Measurements from ENCODE around the gene RABGEF1. TPM values are rescaled to one million over a fixed set of nuclear protein-coding genes. Genes with fewer than 3 reads are reported as not detected.
"Not testable (repeated sequence)": the region's sequence is repeated elsewhere in the genome, so short reads cannot be mapped to it uniquely, and the experiment has no call there.

RABGEF1 gene
- total RNA-seq, 3 donors from 2014 or later (not counting 1 experiment from before 2014, with no cell fraction given) = 26.1 to 38.1 (median 31.7) TPM

DNA sequence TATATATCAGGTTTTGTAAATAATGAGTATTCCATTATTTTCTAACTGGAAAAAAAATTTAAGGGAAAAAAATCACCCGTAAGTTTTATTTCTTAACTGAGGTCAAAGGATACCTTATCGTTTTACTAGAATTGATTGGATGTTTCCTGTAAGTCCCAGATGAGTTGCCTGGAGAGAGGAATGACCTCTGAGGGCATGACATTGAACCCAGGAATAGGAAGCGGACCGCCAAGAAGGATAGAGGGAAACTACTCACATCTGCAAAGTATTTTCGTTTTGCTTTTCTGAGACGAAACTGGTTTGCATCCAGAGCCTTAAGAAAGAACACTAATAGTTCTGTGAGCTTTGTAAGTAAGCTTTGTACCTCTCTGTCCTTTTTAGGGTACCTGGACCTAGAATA, 17.4 kb downstream of the RABGEF1 start:
- Mint-ChIP-seq H3K27ac (peak overlapping the region; percentile 67 to 96), H3K27me3 (ENCODE audit: low read depth in 2 of 2) (no peaks in the 10 kb centered on the region), H3K36me3 (peaks cover 9% of the 10 kb centered on the region), H3K4me1 (peaks cover 52 to 55% of the 10 kb centered on the region in 2 donors), H3K9me3 (no peaks in the 10 kb centered on the region), H3K4me3 (no peak overlapping the region)
- H3K36me3 ChIP-seq (ENCODE audit: control insufficient read depth, insufficient read depth, low read length) = no peaks in the 10 kb centered on the region
- intact Hi-C loops (cut with micrococcal nuclease) = no loop called here
- no peak for ATAC-seq
- 98% methylated on average over 6 of the region's 6 CpGs for WGBS (ENCODE audit: insufficient coverage)
- no peaks in the 10 kb centered on the region for H3K27me3 ChIP-seq (ENCODE audit: control insufficient read depth, insufficient read depth, low read length)
- no peaks in the 10 kb centered on the region for H3K9me3 ChIP-seq (ENCODE audit: control insufficient read depth, insufficient read depth, low read length)
- peaks cover 40% of the 10 kb centered on the region for H3K4me1 ChIP-seq (ENCODE audit: control insufficient read depth, insufficient read depth, low read length)
- H3K4me3 ChIP-seq (ENCODE audit: low read length) = no peak overlapping the region
- TF ChIP-seq, protein P1, sequence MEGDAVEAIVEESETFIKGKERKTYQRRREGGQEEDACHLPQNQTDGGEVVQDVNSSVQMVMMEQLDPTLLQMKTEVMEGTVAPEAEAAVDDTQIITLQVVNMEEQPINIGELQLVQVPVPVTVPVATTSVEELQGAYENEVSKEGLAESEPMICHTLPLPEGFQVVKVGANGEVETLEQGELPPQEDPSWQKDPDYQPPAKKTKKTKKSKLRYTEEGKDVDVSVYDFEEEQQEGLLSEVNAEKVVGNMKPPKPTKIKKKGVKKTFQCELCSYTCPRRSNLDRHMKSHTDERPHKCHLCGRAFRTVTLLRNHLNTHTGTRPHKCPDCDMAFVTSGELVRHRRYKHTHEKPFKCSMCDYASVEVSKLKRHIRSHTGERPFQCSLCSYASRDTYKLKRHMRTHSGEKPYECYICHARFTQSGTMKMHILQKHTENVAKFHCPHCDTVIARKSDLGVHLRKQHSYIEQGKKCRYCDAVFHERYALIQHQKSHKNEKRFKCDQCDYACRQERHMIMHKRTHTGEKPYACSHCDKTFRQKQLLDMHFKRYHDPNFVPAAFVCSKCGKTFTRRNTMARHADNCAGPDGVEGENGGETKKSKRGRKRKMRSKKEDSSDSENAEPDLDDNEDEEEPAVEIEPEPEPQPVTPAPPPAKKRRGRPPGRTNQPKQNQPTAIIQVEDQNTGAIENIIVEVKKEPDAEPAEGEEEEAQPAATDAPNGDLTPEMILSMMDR (IDR thresholded peaks at IDR 0.05) = no peak
- H3K27ac ChIP-seq (ENCODE audit: low read length) = peak overlapping the region; percentile 58
- no peak for DNase-seq

GRCh38 chr7:66758950-66759628, 18.6 kb downstream of the RABGEF1 start:
- peak; percentile 79 to 90 (median 83) for ATAC-seq
- intact Hi-C loops (cut with micrococcal nuclease) = no loop called here
- Mint-ChIP-seq H3K27me3 (ENCODE audit: low read depth in 2 of 2) (no peaks in the 10 kb centered on the region), H3K36me3 (peaks cover 9% of the 10 kb centered on the region), H3K4me3 (peak overlapping the region; percentile 79), H3K4me1 (peaks cover 57% of the 10 kb centered on the region in 2 donors), H3K9me3 (peaks cover 2 to 3% of the 10 kb centered on the region in 2 donors), H3K27ac (peak overlapping the region; percentile 67 to 96)
- H3K4me1 ChIP-seq (ENCODE audit: control insufficient read depth, insufficient read depth, low read length) = peaks cover 42% of the 10 kb centered on the region
- no peaks in the 10 kb centered on the region for H3K36me3 ChIP-seq (ENCODE audit: control insufficient read depth, insufficient read depth, low read length)
- TF ChIP-seq, protein P1 (IDR thresholded peaks at IDR 0.05) = no peak
- peak overlapping the region; percentile 61 for H3K27ac ChIP-seq (ENCODE audit: low read length)
- peak in 1 of 2 donors; percentile 29 for DNase-seq
- 76% methylated on average over 9 of the region's 9 CpGs for WGBS (ENCODE audit: insufficient coverage)
- H3K27me3 ChIP-seq (ENCODE audit: control insufficient read depth, insufficient read depth, low read length) = no peaks in the 10 kb centered on the region
- no peak overlapping the region for H3K4me3 ChIP-seq (ENCODE audit: low read length)
- no peaks in the 10 kb centered on the region for H3K9me3 ChIP-seq (ENCODE audit: control insufficient read depth, insufficient read depth, low read length)

DNA sequence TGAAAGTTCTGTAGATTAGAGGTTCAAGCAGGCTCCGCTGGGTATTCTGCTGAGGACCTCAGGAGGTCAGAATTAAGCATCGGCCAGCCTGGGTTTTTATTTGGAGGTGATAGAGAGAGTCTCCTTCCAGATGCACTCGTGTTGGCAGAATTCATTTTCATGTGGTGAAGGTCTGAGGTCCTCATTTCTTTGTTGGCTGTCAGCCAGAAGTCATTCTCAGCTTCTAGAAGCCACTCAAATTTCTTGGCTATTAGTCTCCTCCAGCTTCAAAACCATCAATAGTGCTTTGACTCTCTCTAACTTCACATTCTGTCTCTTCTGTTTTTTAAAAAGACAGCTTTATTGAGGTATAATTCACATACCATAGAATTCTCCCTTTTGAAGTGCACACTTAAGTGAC, 22.6 kb downstream of the RABGEF1 start:
- H3K27ac Mint-ChIP-seq = peak overlapping the region in 1 of 2 donors; percentile 0
- ATAC-seq; H3K9me3 Mint-ChIP-seq; H3K36me3 ChIP-seq (ENCODE audit: control insufficient read depth, insufficient read depth, low read length); H3K27me3 Mint-ChIP-seq (ENCODE audit: low read depth in 2 of 2); H3K4me3 ChIP-seq (ENCODE audit: low read length); H3K27ac ChIP-seq (ENCODE audit: low read length); H3K9me3 ChIP-seq (ENCODE audit: control insufficient read depth, insufficient read depth, low read length); H3K27me3 ChIP-seq (ENCODE audit: control insufficient read depth, insufficient read depth, low read length); H3K4me3 Mint-ChIP-seq; intact Hi-C loops (cut with micrococcal nuclease); DNase-seq; H3K36me3 Mint-ChIP-seq: not testable (repeated sequence)
- peaks cover 77 to 80% of the 10 kb centered on the region in 2 donors for H3K4me1 Mint-ChIP-seq
- WGBS (ENCODE audit: insufficient coverage) = 68% methylated on average over 3 of the region's 3 CpGs
- peaks cover 41% of the 10 kb centered on the region for H3K4me1 ChIP-seq (ENCODE audit: control insufficient read depth, insufficient read depth, low read length)

DNA sequence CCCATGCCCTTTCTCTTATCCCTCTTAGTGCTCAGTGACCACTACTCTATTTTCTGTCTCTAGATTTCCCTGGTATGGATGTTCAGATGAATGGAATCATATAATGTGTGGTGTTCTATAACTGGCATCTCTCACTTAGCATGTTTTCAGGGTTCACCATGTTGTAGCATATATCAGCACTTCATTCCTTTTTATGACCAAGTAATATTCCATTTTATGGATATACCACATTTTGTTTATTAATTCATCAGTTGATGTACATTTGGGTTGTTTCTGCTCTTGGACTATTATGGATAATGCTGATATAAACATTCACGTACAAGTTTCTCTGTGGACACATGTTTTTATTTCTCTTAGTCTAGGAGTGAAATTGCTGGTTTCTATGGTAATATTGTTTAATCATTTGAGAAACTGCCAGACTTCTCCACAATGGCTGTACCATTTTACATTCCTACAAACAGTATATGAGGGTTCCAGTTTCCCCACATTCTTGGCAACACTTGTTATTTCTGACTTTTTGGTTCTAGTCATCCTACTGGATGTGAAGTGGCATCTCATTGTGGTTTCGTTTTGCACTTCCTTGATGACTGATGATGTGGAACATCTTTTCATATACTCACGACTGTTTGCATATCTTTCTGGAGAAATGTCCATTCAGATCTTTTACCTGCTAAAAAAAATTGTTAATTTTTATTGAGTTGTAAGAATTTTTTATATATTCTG, 23.3 kb downstream of the RABGEF1 start:
- ATAC-seq; H3K9me3 Mint-ChIP-seq; intact Hi-C loops (cut with micrococcal nuclease); H3K27me3 ChIP-seq (ENCODE audit: control insufficient read depth, insufficient read depth, low read length); H3K4me3 Mint-ChIP-seq; H3K36me3 ChIP-seq (ENCODE audit: control insufficient read depth, insufficient read depth, low read length); H3K36me3 Mint-ChIP-seq; H3K27ac ChIP-seq (ENCODE audit: low read length); H3K9me3 ChIP-seq (ENCODE audit: control insufficient read depth, insufficient read depth, low read length); H3K27me3 Mint-ChIP-seq (ENCODE audit: low read depth in 2 of 2); H3K4me3 ChIP-seq (ENCODE audit: low read length); DNase-seq: not testable (repeated sequence)
- Mint-ChIP-seq H3K4me1 (peaks cover 77 to 78% of the 10 kb centered on the region in 2 donors), H3K27ac (peak overlapping the region in 1 of 2 donors; percentile 62)
- WGBS (ENCODE audit: insufficient coverage) = 80% methylated on average over 2 of the region's 3 CpGs
- H3K4me1 ChIP-seq (ENCODE audit: control insufficient read depth, insufficient read depth, low read length) = peaks cover 36% of the 10 kb centered on the region

DNA sequence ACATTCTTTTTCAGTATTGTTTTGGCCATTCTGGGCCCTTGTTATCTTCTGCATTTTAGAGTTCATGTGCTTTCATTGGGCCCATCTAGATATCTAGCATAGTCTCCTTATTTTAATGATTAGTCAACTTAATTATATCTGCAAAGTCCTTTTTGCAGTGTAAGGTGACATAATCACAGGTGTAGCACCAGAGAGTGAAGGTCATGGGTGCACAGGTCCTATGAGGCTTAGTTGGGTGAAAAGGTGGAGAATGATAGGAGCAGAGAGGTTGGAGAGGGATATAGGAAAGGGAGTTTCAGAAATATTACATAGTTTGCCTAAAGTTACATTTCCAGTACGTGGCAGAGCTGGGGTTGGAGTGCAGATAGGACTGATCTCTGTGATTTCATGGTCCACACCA, 24.4 kb downstream of the RABGEF1 start:
- Mint-ChIP-seq H3K4me1 (peaks cover 77% of the 10 kb centered on the region in 2 donors), H3K27ac (peak overlapping the region in 1 of 2 donors; percentile 62)
- H3K27me3 ChIP-seq (ENCODE audit: control insufficient read depth, insufficient read depth, low read length); H3K36me3 ChIP-seq (ENCODE audit: control insufficient read depth, insufficient read depth, low read length); H3K27ac ChIP-seq (ENCODE audit: low read length); H3K9me3 Mint-ChIP-seq; DNase-seq; H3K4me3 Mint-ChIP-seq; intact Hi-C loops (cut with micrococcal nuclease); H3K36me3 Mint-ChIP-seq; H3K27me3 Mint-ChIP-seq (ENCODE audit: low read depth in 2 of 2); H3K4me3 ChIP-seq (ENCODE audit: low read length); H3K9me3 ChIP-seq (ENCODE audit: control insufficient read depth, insufficient read depth, low read length); ATAC-seq: not testable (repeated sequence)
- no CpG with 5 or more reads among the region's 1 CpG for WGBS (ENCODE audit: insufficient coverage)
- peaks cover 30% of the 10 kb centered on the region for H3K4me1 ChIP-seq (ENCODE audit: control insufficient read depth, insufficient read depth, low read length)

- ATAC-seq; H3K36me3 Mint-ChIP-seq; H3K9me3 ChIP-seq (ENCODE audit: control insufficient read depth, insufficient read depth, low read length); H3K4me3 ChIP-seq (ENCODE audit: low read length); H3K9me3 Mint-ChIP-seq; H3K27me3 Mint-ChIP-seq (ENCODE audit: low read depth in 2 of 2); H3K27ac ChIP-seq (ENCODE audit: low read length); DNase-seq; H3K27me3 ChIP-seq (ENCODE audit: control insufficient read depth, insufficient read depth, low read length); H3K4me3 Mint-ChIP-seq; H3K36me3 ChIP-seq (ENCODE audit: control insufficient read depth, insufficient read depth, low read length); intact Hi-C loops (cut with micrococcal nuclease); H3K27ac Mint-ChIP-seq: not testable (repeated sequence)
- peaks cover 29% of the 10 kb centered on the region for H3K4me1 ChIP-seq (ENCODE audit: control insufficient read depth, insufficient read depth, low read length)
- H3K4me1 Mint-ChIP-seq = peaks cover 75 to 77% of the 10 kb centered on the region in 2 donors
- WGBS (ENCODE audit: insufficient coverage) = 100% methylated on average over 3 of the region's 6 CpGs
These were observed 24.9 kb downstream of the RABGEF1 start for GRCh38 chr7:66765322-66766025.

All from natural killer cell (primary cell).